Measurements from ENCODE around the gene ITPR2.
"Not testable (repeated sequence)": the region's sequence is repeated elsewhere in the genome, so short reads cannot be mapped to it uniquely, and the experiment has no call there.

Gene ITPR2

DNA sequence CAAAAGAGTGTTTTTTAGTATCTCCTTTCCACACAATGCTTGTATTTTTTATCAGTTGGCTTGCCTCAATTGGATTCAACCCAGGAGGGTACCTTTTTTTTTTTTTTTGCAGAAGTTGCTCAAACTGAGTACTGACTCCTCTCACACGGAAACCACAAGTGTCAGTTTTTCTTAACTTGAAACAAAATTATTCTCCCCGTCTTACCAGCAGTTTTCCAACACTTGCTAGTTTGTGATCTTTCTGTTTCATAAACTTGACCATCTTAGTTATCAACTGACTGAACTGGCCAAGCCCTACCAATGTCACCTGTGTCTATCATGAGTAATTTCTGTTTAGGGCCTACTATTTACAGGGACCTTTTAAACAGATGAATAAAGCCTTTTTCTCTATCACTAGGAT is 34.1 kb upstream of the ITPR2 start:
- no peaks in the 10 kb centered on the region for H3K4me1 ChIP-seq (ENCODE audit: control insufficient read depth, insufficient read depth, low read length)
- no peak overlapping the region for H3K9ac ChIP-seq (ENCODE audit: low read depth, low read length)
- no peaks in the 10 kb centered on the region for H3K27me3 ChIP-seq (ENCODE audit: control insufficient read depth, insufficient read depth, low read length)
- no peaks in the 10 kb centered on the region for H3K36me3 ChIP-seq (ENCODE audit: control insufficient read depth, insufficient read depth, low read length)
- H3K9me3 ChIP-seq (ENCODE audit: control insufficient read depth, insufficient read depth, low read length), result no peaks in the 10 kb centered on the region
- no peak overlapping the region for H3K27ac ChIP-seq (ENCODE audit: low read depth, low read length)
- no peak overlapping the region for H3K4me3 ChIP-seq (ENCODE audit: low read depth, low read length)

DNA sequence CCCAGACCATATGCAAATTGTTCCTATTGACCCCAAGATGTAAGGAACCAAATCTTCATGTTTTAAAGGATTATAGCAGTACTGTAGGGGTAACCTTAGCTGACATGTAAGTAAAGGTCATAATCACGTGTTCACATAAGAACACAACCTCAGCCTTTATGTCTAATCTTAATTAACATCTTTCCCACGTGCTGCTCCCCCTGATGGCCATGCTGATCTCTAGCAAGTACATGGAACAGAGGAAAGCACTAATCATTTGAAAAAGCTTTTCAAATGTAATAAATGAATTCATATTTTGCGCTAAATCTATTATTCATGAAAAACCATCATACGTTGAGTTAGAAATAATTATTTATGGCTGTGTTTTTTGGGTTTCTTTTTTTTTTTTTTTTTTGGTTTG is 30.5 kb upstream of the ITPR2 start:
- Histone ChIP-seq H3K4me1 (ENCODE audit: control insufficient read depth, insufficient read depth, low read length) (no peaks in the 10 kb centered on the region), H3K27me3 (ENCODE audit: control insufficient read depth, insufficient read depth, low read length) (no peaks in the 10 kb centered on the region), H3K36me3 (ENCODE audit: control insufficient read depth, insufficient read depth, low read length) (no peaks in the 10 kb centered on the region), H3K9ac (ENCODE audit: low read depth, low read length) (no peak overlapping the region), H3K27ac (ENCODE audit: low read depth, low read length) (no peak overlapping the region), H3K4me3 (ENCODE audit: low read depth, low read length) (no peak overlapping the region), H3K9me3 (ENCODE audit: control insufficient read depth, insufficient read depth, low read length) (no peaks in the 10 kb centered on the region)

DNA sequence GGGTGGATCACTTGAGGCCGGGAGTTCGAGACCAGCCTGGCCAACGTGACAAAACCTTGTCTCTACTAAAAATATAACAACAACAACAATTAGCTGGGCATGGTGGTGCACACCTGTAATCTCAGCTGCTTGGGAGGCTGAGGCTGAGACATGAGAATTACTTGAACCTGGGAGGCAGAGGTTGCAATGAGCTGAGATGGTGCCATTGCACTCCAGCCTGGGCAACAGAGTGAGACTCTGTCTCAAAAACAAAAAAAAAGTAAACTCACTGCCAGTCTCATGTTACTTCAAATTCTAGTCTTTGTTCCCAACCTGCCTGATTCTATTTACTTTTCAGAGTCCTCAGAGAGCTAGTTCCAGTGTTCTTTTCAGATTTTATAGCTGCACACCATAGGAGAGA is 29.8 kb upstream of the ITPR2 start:
- not testable (repeated sequence) for H3K36me3 ChIP-seq (ENCODE audit: control insufficient read depth, insufficient read depth, low read length); H3K9me3 ChIP-seq (ENCODE audit: control insufficient read depth, insufficient read depth, low read length); H3K27me3 ChIP-seq (ENCODE audit: control insufficient read depth, insufficient read depth, low read length); H3K9ac ChIP-seq (ENCODE audit: low read depth, low read length); H3K27ac ChIP-seq (ENCODE audit: low read depth, low read length); H3K4me1 ChIP-seq (ENCODE audit: control insufficient read depth, insufficient read depth, low read length); H3K4me3 ChIP-seq (ENCODE audit: low read depth, low read length)

DNA sequence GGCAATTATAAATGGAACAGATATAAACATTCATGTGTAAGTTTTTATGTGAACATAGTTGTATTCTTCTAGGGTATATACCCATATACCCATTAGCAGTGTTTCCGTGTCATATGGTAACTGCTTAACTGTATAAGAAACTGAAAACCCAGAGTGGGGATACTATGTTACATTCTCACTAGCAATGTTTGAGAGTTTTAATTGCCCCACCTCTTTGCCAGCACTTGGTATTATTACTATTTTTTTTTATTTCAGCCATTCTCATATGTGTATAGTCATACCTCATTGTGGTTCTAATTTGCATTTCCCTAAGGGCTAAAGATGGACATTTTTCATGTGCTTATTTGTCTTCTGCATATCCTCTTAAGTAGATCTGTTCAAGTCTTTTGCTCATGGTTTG is 28.7 kb upstream of the ITPR2 start:
- no peaks in the 10 kb centered on the region for H3K36me3 ChIP-seq (ENCODE audit: control insufficient read depth, insufficient read depth, low read length)

DNA sequence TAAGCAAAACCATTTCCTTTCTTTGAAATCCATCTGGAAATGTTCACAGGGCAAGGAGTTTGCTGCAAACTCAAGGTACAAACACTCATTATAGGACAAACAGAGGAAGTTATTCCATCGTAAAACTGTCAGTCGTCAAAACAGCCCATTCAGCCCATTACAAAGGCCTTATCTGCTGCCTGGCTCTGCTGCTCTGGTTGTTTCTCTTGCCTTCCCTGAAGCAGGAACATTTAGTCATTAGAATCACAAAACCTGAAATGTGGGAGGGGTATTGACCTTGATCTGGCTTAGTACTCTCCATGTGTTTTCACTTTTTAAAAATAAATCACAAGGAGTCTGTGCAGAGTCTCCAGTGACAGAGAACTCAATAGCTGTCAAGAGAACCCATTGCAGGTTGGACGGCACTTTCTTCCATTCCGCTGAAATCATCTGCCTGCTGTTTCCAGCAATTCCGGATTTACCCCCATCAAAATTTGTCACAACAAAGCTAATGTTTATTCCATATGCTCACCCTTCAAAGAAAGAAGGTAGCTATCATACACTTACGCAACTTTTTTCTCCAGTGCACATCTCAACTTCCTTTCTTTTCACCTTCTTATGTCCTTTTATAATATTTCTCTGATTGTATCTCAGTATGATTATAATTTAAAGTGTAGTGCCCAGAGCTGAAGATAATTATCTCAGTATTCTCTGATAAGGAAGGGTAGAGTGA is 24.6 kb upstream of the ITPR2 start:
- Histone ChIP-seq H3K36me3 (ENCODE audit: control insufficient read depth, insufficient read depth, low read length) (no peaks in the 10 kb centered on the region), H3K4me1 (ENCODE audit: control insufficient read depth, insufficient read depth, low read length) (peaks cover 9% of the 10 kb centered on the region), H3K27me3 (ENCODE audit: control insufficient read depth, insufficient read depth, low read length) (no peaks in the 10 kb centered on the region), H3K9ac (ENCODE audit: low read depth, low read length) (no peak overlapping the region), H3K9me3 (ENCODE audit: control insufficient read depth, insufficient read depth, low read length) (no peaks in the 10 kb centered on the region), H3K27ac (ENCODE audit: low read depth, low read length) (no peak overlapping the region), H3K4me3 (ENCODE audit: low read depth, low read length) (no peak overlapping the region)

More for the DNA sequence above, 28.7 kb upstream of the ITPR2 start:
- H3K27ac ChIP-seq (ENCODE audit: low read depth, low read length), result no peak overlapping the region
- no peaks in the 10 kb centered on the region for H3K9me3 ChIP-seq (ENCODE audit: control insufficient read depth, insufficient read depth, low read length)
- peaks cover 9% of the 10 kb centered on the region for H3K4me1 ChIP-seq (ENCODE audit: control insufficient read depth, insufficient read depth, low read length)
- H3K4me3 ChIP-seq (ENCODE audit: low read depth, low read length), result no peak overlapping the region
- H3K9ac ChIP-seq (ENCODE audit: low read depth, low read length), result no peak overlapping the region
- H3K27me3 ChIP-seq (ENCODE audit: control insufficient read depth, insufficient read depth, low read length), result no peaks in the 10 kb centered on the region

DNA sequence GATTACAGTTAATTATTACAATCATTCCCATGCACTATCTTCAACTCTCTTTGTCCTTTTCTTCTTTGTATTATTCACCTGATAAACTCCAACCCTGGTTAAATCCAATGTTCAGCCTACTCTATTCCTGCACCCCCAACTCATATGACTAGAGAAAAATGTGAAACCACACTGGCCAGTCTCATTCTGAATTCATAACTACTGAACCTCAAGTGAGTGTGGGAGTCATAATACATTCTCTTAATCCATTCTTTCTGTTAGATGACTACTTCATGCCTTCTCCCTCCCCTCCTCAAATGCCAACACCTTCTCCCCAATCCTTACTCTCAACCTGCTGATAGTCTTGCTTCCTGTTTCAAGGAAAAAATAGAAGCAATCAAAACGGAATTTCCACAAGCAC is 22.3 kb upstream of the ITPR2 start:
- no peak overlapping the region for H3K4me3 ChIP-seq (ENCODE audit: low read depth, low read length)
- no peaks in the 10 kb centered on the region for H3K36me3 ChIP-seq (ENCODE audit: control insufficient read depth, insufficient read depth, low read length)
- no peaks in the 10 kb centered on the region for H3K27me3 ChIP-seq (ENCODE audit: control insufficient read depth, insufficient read depth, low read length)
- H3K9me3 ChIP-seq (ENCODE audit: control insufficient read depth, insufficient read depth, low read length), result no peaks in the 10 kb centered on the region
- H3K27ac ChIP-seq (ENCODE audit: low read depth, low read length), result no peak overlapping the region
- H3K9ac ChIP-seq (ENCODE audit: low read depth, low read length), result no peak overlapping the region
- H3K4me1 ChIP-seq (ENCODE audit: control insufficient read depth, insufficient read depth, low read length), result peaks cover 9% of the 10 kb centered on the region

DNA sequence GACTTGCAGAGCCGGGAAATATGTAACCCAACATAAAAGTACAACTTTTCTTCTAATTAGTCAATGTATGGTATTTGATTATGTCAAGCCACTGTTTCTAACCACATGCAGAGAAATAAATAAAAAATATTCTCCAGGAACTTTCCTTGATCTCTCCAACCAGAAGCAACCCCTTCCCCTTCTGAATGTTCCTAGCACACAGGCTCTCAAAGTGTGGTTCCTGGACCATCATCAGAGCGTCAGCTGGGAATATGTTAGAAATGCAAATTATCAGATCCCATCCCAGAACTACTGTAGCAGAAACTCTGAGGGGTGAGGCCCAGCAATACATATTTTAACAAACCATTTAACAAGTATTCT is 21.0 kb upstream of the ITPR2 start:
- no peak overlapping the region for H3K4me3 ChIP-seq (ENCODE audit: low read depth, low read length)
- H3K36me3 ChIP-seq (ENCODE audit: control insufficient read depth, insufficient read depth, low read length), result no peaks in the 10 kb centered on the region
- no peaks in the 10 kb centered on the region for H3K9me3 ChIP-seq (ENCODE audit: control insufficient read depth, insufficient read depth, low read length)
- no peaks in the 10 kb centered on the region for H3K27me3 ChIP-seq (ENCODE audit: control insufficient read depth, insufficient read depth, low read length)
- H3K27ac ChIP-seq (ENCODE audit: low read depth, low read length), result no peak overlapping the region
- peaks cover 9% of the 10 kb centered on the region for H3K4me1 ChIP-seq (ENCODE audit: control insufficient read depth, insufficient read depth, low read length)
- H3K9ac ChIP-seq (ENCODE audit: low read depth, low read length), result no peak overlapping the region

DNA sequence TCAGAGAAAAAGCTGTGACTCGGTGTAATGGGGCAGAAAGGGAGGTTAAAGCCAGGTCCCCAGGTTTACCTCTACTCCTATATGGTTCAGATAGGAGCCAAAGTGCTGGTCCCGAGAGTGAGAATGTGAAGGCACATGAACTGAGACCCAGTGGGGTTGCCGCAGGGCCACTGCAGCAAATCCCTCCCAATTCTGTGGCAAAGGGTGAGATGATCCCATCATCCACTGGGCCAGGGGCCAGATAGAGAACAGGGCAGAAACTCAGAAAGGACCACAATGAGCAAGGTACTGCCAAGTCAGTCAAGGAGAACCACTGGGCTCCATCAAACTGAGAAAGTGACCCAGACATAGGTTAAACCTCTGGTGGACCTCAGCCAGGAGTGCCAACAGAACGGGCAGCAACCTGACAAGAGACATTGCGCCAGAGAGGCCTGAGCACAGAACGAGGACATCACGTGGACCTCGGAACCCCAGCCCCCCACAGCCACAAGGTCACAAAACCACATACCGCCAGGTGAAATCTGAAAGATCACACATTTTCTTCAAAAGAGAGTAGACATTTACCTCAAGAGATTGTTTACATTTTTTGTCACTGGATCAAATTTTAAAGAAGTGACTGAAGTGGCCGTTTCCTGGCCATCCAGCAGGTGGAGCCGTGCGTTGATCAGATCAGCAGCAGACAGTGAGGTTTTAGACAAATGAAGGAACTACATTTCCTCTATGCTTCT is 20.5 kb upstream of the ITPR2 start:
- Histone ChIP-seq H3K9me3 (ENCODE audit: control insufficient read depth, insufficient read depth, low read length) (no peaks in the 10 kb centered on the region), H3K36me3 (ENCODE audit: control insufficient read depth, insufficient read depth, low read length) (no peaks in the 10 kb centered on the region), H3K27ac (ENCODE audit: low read depth, low read length) (no peak overlapping the region), H3K27me3 (ENCODE audit: control insufficient read depth, insufficient read depth, low read length) (no peaks in the 10 kb centered on the region), H3K9ac (ENCODE audit: low read depth, low read length) (no peak overlapping the region), H3K4me3 (ENCODE audit: low read depth, low read length) (no peak overlapping the region), H3K4me1 (ENCODE audit: control insufficient read depth, insufficient read depth, low read length) (peaks cover 9% of the 10 kb centered on the region)

DNA sequence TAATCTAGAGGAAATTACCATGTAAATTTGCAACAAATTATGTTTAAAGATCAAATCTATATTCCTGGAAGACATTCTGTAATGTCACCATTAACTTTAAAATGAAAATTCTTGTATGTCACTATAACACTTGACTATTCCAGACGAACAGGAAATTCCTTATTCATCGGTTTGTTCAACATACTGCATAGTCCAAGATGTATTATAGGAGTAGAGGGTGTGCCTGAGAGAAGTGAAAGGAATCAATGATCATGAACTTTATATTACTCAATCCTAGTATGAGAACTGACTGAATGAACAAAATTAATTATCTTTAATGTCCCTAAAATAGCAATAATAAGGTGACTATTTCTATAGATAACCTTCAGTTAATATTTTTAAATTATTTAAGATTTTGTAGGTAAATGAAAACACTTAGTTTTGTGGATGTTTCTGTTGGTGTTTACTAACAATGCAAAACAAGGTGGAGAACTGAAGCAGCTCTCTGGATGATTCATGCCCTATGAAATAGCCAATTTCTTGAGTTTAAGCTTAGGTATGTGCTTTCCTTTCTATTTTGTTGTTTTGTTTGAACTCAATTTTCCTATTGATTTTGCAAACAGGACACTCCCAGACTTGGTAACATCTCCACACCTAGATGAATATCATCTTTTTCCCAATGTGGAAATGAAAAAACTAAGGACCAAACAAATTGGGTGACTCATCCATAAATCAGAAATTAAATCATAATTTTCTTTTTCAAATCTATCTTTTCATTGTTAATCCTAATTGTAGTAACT is 18.2 kb upstream of the ITPR2 start:
- H3K9me3 ChIP-seq (ENCODE audit: control insufficient read depth, insufficient read depth, low read length), result no peaks in the 10 kb centered on the region
- H3K9ac ChIP-seq (ENCODE audit: low read depth, low read length), result no peak overlapping the region
- H3K36me3 ChIP-seq (ENCODE audit: control insufficient read depth, insufficient read depth, low read length), result no peaks in the 10 kb centered on the region
- H3K4me1 ChIP-seq (ENCODE audit: control insufficient read depth, insufficient read depth, low read length), result no peaks in the 10 kb centered on the region
- H3K27me3 ChIP-seq (ENCODE audit: control insufficient read depth, insufficient read depth, low read length), result no peaks in the 10 kb centered on the region
- no peak overlapping the region for H3K4me3 ChIP-seq (ENCODE audit: low read depth, low read length)
- no peak overlapping the region for H3K27ac ChIP-seq (ENCODE audit: low read depth, low read length)

DNA sequence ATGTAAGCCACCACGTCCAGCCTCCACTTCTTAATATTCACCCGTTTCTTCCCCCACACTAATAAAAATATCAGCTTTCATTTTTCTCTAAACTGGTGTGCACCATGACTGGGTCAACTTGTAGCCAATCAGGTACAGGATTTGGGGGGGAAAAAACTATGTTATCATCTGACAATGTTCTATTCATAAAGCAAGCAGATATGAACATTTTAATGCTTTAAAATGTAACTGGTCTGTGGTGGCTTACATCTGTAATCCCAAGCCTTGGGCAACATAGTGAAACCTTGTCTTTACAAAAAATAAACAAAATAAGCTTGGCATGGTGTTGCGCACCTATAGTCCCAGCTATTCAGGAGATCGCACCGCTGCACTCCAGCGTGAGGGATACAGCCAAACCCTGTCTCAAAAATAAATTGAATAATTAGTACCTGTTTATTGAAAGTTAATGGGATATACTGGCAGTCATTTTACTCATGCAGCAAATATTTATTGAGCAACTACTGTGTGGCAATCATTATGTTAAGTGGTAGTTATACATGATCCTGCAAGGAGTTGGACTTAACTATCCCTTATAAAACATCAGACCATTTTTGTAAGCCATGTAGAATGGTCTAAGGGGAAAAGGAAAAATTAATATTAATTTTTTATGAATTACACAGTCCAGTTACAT is 15.3 kb upstream of the ITPR2 start:
- Histone ChIP-seq H3K9me3 (ENCODE audit: control insufficient read depth, insufficient read depth, low read length) (no peaks in the 10 kb centered on the region), H3K27ac (ENCODE audit: low read depth, low read length) (no peak overlapping the region), H3K36me3 (ENCODE audit: control insufficient read depth, insufficient read depth, low read length) (no peaks in the 10 kb centered on the region), H3K27me3 (ENCODE audit: control insufficient read depth, insufficient read depth, low read length) (no peaks in the 10 kb centered on the region), H3K9ac (ENCODE audit: low read depth, low read length) (no peak overlapping the region), H3K4me1 (ENCODE audit: control insufficient read depth, insufficient read depth, low read length) (no peaks in the 10 kb centered on the region), H3K4me3 (ENCODE audit: low read depth, low read length) (no peak overlapping the region)

DNA sequence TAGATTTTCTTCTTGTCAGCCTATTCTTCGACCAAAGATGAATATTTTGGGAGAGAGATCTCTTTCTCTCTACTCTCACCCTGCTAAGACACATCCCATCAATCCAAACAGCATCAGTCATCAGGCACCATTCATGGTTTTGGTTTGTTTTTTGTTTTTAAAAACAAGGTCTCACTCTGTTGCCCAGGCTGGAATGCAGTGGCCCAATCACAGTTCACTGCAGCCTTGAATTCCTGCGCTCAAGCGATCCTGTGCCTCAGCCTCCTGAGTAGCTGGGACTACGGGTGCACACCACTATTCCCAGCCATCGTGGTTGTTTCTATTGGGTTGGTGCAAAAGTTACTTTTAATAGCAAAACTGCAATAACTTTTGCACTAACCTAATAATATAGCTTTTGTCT is 14.4 kb upstream of the ITPR2 start:
- no peak overlapping the region for H3K9ac ChIP-seq (ENCODE audit: low read depth, low read length)
- no peaks in the 10 kb centered on the region for H3K27me3 ChIP-seq (ENCODE audit: control insufficient read depth, insufficient read depth, low read length)
- H3K36me3 ChIP-seq (ENCODE audit: control insufficient read depth, insufficient read depth, low read length), result no peaks in the 10 kb centered on the region
- H3K4me3 ChIP-seq (ENCODE audit: low read depth, low read length), result no peak overlapping the region
- H3K9me3 ChIP-seq (ENCODE audit: control insufficient read depth, insufficient read depth, low read length), result no peaks in the 10 kb centered on the region
- no peak overlapping the region for H3K27ac ChIP-seq (ENCODE audit: low read depth, low read length)
- H3K4me1 ChIP-seq (ENCODE audit: control insufficient read depth, insufficient read depth, low read length), result no peaks in the 10 kb centered on the region

Measured in HUES48 (cell line).